KMS-11 (cell line): Measurements from ENCODE around the gene METRN.
"Not testable (repeated sequence)": the region's sequence is repeated elsewhere in the genome, so short reads cannot be mapped to it uniquely, and the experiment has no call there.

Experiments used
- H2AFZ ChIP-seq: fragments of 200-600 bp; sonication (generic); 2 replicates; pipeline ENCODE4 v1.6.1; 2016; ENCODE audit warnings: antibody characterized with exemption, mixed run types, low read depth
- H3K27ac ChIP-seq: fragments of 200-600 bp; sonication (generic); 2 replicates; pipeline ENCODE4 v1.6.1; 2016; ENCODE audit warnings: mild to moderate bottlenecking, mixed run types
- H3K27me3 ChIP-seq: fragments of 200-600 bp; sonication (generic); 2 replicates; pipeline ENCODE4 v1.6.1; 2017; ENCODE audit warnings: mild to moderate bottlenecking, low read depth, mixed run types, moderate library complexity; ENCODE audit not compliant: insufficient read depth
- H3K36me3 ChIP-seq: fragments of 200-600 bp; sonication (generic); 2 replicates; pipeline ENCODE4 v1.6.1; 2017; ENCODE audit warnings: mild to moderate bottlenecking, mixed run types; ENCODE audit not compliant: insufficient read depth
- H3K4me1 ChIP-seq: fragments of 200-600 bp; sonication (generic); 2 replicates; pipeline ENCODE4 v1.6.1; 2016; ENCODE audit warnings: mild to moderate bottlenecking, low read depth, mixed run types; ENCODE audit not compliant: poor library complexity, severe bottlenecking
- H3K4me2 ChIP-seq: fragments of 200-600 bp; sonication (generic); 2 replicates; pipeline ENCODE4 v1.7.0; 2016; ENCODE audit warnings: mild to moderate bottlenecking, mixed run types
- H3K4me3 ChIP-seq: fragments of 200-600 bp; sonication (generic); IDR thresholded peaks from 2 replicates; pipeline ENCODE4 v1.6.1; 2017; ENCODE audit warnings: low read depth, low read length, mixed read lengths; ENCODE audit not compliant: insufficient read depth
- H3K79me2 ChIP-seq: fragments of 200-600 bp; sonication (generic); 2 replicates; pipeline ENCODE4 v1.6.1; 2016; ENCODE audit warnings: low read depth, mixed run types; ENCODE audit not compliant: insufficient read depth
- H3K9ac ChIP-seq: fragments of 200-600 bp; sonication (generic); 2 replicates; pipeline ENCODE4 v1.6.1; 2016; ENCODE audit warnings: mild to moderate bottlenecking, mixed run types
- H4K20me1 ChIP-seq: fragments of 200-600 bp; sonication (generic); 2 replicates; pipeline ENCODE4 v1.6.1; 2016; ENCODE audit warnings: mild to moderate bottlenecking, mixed run types; ENCODE audit not compliant: insufficient read depth
- TF ChIP-seq, protein P1 (sequence below): fragments of 200-600 bp; sonication (generic); conservative IDR thresholded peaks from 2 replicates; pipeline ENCODE4 v1.6.1; 2017; ENCODE audit warnings: low read depth, mild to moderate bottlenecking, antibody characterized with exemption, low read length, moderate library complexity, mixed read lengths

Gene METRN

DNA sequence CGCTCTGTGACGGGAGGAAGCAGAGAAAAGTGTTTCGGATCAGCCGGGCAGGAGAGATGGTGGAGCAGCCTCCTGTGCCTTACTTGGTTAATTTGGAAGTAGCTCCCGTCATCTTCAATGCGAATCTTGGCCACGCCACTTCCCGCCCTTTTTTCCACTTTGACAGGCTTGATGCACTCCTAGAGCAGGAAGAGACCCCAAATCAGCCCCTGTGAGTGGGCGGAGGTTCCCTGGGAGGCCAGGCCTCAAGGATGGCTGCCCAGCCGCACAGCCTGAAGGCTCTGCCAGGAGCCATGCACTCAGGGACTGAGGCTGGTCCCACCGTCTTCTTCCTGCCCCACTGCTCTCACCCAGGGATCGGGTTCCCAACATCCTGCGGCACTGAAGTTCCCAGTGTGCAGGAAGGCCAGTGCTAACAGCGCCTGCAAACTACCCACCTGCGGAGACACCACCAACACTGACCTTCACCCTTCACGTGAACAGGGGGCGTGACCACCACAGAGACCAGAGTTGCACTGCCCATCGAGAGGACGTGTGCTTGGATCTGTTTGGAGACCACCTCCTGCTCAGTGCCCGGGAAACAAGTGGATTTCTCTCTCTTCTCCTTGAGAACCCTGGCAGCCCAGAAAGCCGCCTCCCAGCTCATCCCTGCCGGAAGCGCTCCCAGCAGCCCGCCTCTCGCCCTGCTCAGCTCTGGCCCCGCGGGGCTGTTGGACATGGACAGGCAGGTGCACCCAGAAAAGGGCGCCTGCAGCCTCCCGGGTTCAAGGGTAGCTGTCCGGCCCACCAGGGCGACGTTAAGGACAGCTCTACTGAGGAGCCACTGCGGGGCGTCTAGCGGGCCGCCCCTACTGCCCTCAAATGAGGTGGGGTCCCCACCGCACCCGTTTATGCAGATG lies 24.9 kb downstream of the METRN start:
- H2AFZ ChIP-seq, result peak overlapping the region; percentile 74; the same call in 1 of the 2 replicates
- no peak overlapping the region for H3K27ac ChIP-seq
- H3K4me3 ChIP-seq, result peak overlapping the region; percentile 45
- peaks cover 10% of the 10 kb centered on the region; the same call in 1 of the 2 replicates for H3K79me2 ChIP-seq
- H3K9ac ChIP-seq, result peak overlapping the region; percentile 82
- H4K20me1 ChIP-seq, result no peaks in the 10 kb centered on the region
- H3K4me1 ChIP-seq, result peaks cover 41% of the 10 kb centered on the region
- H3K27me3 ChIP-seq, result peaks cover 34% of the 10 kb centered on the region
- H3K36me3 ChIP-seq, result no peaks in the 10 kb centered on the region
- peak overlapping the region; percentile 99 for H3K4me2 ChIP-seq
- TF ChIP-seq, protein P1, sequence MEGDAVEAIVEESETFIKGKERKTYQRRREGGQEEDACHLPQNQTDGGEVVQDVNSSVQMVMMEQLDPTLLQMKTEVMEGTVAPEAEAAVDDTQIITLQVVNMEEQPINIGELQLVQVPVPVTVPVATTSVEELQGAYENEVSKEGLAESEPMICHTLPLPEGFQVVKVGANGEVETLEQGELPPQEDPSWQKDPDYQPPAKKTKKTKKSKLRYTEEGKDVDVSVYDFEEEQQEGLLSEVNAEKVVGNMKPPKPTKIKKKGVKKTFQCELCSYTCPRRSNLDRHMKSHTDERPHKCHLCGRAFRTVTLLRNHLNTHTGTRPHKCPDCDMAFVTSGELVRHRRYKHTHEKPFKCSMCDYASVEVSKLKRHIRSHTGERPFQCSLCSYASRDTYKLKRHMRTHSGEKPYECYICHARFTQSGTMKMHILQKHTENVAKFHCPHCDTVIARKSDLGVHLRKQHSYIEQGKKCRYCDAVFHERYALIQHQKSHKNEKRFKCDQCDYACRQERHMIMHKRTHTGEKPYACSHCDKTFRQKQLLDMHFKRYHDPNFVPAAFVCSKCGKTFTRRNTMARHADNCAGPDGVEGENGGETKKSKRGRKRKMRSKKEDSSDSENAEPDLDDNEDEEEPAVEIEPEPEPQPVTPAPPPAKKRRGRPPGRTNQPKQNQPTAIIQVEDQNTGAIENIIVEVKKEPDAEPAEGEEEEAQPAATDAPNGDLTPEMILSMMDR, result no peak

DNA sequence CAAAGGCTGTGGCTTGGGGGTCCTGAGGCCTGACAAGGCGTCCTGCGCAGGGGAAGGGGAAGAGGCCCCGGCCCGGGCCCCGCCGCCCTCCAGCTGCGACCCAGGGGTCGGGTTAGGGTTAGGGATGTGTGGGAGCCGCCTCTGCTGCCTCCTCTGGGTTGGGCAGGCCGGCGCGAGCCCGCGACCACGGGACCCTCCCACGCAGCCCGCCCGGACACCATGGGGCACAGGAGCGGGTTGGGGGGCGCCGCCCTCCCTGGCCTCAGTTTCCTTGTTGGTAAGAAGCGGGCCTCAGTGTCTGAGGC lies 25.5 kb downstream of the METRN start:
- Histone ChIP-seq H3K4me1 (peaks cover 35% of the 10 kb centered on the region), H3K79me2 (peaks cover 10% of the 10 kb centered on the region; the same call in 1 of the 2 replicates), H3K36me3 (no peaks in the 10 kb centered on the region), H3K4me2 (peak overlapping the region; percentile 99), H4K20me1 (no peaks in the 10 kb centered on the region), H3K4me3 (peak overlapping the region; percentile 45), H3K27me3 (peaks cover 40% of the 10 kb centered on the region), H2AFZ (peak overlapping the region; percentile 74), H3K9ac (peak overlapping the region; percentile 82), H3K27ac (no peak overlapping the region; the same call in 1 of the 2 replicates)
- TF ChIP-seq, protein P1, result no peak

DNA sequence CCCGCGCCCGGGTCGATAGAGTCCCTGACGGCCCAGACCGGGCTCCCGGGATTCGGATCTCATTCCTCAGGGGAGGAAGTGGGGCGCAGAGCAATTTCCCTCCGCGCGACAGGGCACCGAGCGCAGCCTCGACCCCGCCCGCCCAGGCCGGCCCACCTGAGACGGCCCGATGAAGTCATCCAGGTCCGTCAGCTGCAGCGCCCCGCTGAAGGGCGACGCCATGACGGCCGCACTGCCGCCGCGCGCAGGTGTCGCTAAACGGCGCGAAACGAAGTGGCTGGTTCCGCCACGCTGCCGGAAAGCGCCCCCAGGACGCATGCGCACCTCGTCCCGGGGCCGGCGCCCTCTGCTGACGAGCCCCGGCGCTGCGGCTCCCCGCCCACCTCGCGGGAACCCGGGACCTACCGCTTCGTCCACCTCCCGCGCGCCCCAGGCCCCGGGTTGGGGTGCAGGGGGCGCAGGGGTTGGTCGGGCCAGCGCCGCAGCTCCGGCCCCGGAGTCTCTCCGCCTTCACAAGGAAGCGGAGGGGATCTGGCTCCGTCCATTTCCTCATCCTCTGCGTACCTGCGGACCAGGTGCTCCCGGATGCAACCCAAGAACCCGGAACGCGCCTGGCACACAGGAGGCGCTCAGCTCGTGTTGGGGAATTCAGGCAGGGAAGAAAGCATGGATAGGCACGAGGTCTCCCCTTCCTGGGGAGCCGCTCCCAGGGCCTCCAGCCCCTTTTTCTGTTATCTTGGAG lies 26.0 kb downstream of the METRN start, which contains the start of gene CIAO3:
CIAO3 (minus strand) TSS at position 234 of the 742 bp plus-strand sequence; CDS start at position 222, 12 bp downstream.
- Histone ChIP-seq H3K4me3 (peak within 1 kb of the TSS; percentile 45), H3K4me1 (peaks cover 30% of the 10 kb centered on the region), H3K27me3 (peaks cover 45% of the 10 kb centered on the region), H3K27ac (no peak within 1 kb of the TSS; the same call in 1 of the 2 replicates), H2AFZ (peak within 1 kb of the TSS; percentile 74), H3K9ac (peak within 1 kb of the TSS; percentile 82), H3K79me2 (peaks cover 10% of the 10 kb centered on the region; the same call in 1 of the 2 replicates), H3K4me2 (peak within 1 kb of the TSS; percentile 99), H4K20me1 (no peaks in the 10 kb centered on the region), H3K36me3 (no peaks in the 10 kb centered on the region)
- TF ChIP-seq, protein P1, result peak; percentile 76

DNA sequence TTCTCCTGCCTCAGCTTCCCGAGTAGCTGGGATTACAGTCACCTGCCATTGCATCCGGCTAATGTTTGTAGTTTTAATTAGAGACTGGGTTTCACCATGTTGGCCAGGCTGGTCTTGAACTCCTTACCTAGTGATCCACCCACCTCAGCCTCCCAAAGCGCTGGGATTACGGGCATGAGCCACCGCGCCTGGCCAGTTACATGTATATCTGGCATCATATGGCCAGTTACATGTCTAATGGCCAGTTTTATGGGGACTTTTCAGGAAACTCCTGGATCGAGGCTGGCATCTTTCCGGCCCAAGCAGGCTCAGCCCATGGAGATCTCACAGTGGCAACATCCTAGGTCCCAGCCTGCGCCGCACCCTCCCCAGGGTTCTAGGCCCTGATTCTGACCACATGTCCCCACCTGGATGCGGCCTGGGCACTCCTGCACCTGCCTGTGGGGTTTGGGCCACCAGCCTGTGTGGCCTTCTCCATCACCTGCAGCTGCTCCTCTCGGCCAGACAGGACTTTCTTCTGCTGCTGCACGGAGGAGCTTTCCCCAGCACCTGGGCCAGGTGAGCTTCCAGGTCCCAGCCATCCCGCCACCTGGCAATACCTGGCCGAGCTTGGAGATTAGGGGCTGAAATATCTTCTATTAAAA lies 27.2 kb downstream of the METRN start:
- H4K20me1 ChIP-seq, result no peaks in the 10 kb centered on the region
- no peak overlapping the region for H3K4me2 ChIP-seq
- TF ChIP-seq, protein P1, result no peak
- H2AFZ ChIP-seq, result no peak overlapping the region
- peaks cover 10% of the 10 kb centered on the region; the same call in 1 of the 2 replicates for H3K79me2 ChIP-seq
- no peak overlapping the region for H3K27ac ChIP-seq
- peaks cover 18% of the 10 kb centered on the region for H3K4me1 ChIP-seq
- H3K36me3 ChIP-seq, result no peaks in the 10 kb centered on the region
- H3K27me3 ChIP-seq, result peaks cover 54% of the 10 kb centered on the region
- no peak overlapping the region for H3K9ac ChIP-seq
- no peak overlapping the region for H3K4me3 ChIP-seq

DNA sequence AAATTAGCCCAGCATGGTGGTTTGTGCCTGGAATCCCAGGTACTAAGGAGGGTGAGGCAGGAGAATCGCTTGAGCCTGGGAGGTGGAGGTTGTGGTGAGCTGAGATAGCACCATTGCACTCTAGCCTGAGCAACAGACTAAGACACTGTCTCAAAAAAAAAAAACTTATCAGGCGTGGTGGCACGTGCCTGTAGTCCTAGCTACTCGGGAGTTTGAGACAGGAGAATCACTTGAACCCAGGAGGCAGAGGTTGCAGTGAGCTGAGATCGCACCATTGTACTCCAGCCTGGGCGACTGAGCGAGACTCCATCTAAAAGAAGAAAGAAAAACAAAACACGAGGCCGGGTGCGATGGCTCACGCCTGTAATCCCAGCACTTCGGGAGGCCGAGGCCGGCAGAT lies 28.0 kb downstream of the METRN start:
- peaks cover 61% of the 10 kb centered on the region for H3K27me3 ChIP-seq
- H2AFZ ChIP-seq, H3K27ac ChIP-seq, H4K20me1 ChIP-seq, H3K4me3 ChIP-seq, H3K9ac ChIP-seq, H3K4me2 ChIP-seq, H3K79me2 ChIP-seq, H3K36me3 ChIP-seq: not testable (repeated sequence)
- H3K4me1 ChIP-seq, result peaks cover 11% of the 10 kb centered on the region
